HCT116 (cell line): ENCODE results near the gene RALB. TPM values are rescaled to one million over a fixed set of nuclear protein-coding genes. Genes with fewer than 3 reads are reported as not detected.

ENCODE experiments used
- ATAC-seq: fragments of 200-7000 bp; cut with Tn5 transposase; 2 replicates; pipeline ENCODE4 v1.9.1; 2020; ENCODE audit warnings: mild to moderate bottlenecking, moderate library complexity
- BruUV-seq: library from RNA; stranded (reverse); fragments of 400-500 nt; replicated peaks from 2 replicates; lab custom pipeline; 2021; lab: Mats Ljungman, UMichigan
- CTCF ChIA-PET: fragments of 300-600 bp; sonication (Branson Sonifier 250); formaldehyde crosslinking; loops from one replicate; lab custom pipeline; 2021; ENCODE audit warnings: antibody characterized with exemption; lab: Charles Lee
- POLR2A ChIA-PET: fragments of 300-600, 350-600 bp; sonication (Branson Sonifier 250); formaldehyde crosslinking; loops from one replicate; lab custom pipeline; 2021; ENCODE audit warnings: antibody characterized with exemption; lab: Charles Lee
- RAD21 ChIA-PET, 2 experiments: fragments of 300-600 bp; sonication (Branson Sonifier 250); formaldehyde crosslinking; loops; one replicate each; lab custom pipeline; 2023; ENCODE audit warnings: low total read pairs in 2 of 2; ENCODE audit not compliant: uncharacterized antibody in 2 of 2, unreplicated experiment in 2 of 2, low non-redundant PET in 1 of 2; lab: Charles Lee
- DNase-seq: peaks from one replicate; pipeline ENCODE4 v3.0.0-alpha.2; 2010; ENCODE audit warnings: low read depth, low spot score
- H2AFZ ChIP-seq: fragments of 200-600 bp; shearing (Covaris generic), sonication (generic); 2 replicates; pipeline ENCODE4 v1.6.1; 2017; ENCODE audit warnings: low read depth, mixed run types, mixed read lengths, antibody characterized with exemption, low read length; ENCODE audit not compliant: poor library complexity, severe bottlenecking
- H3K27ac ChIP-seq: 2 replicates; pipeline ENCODE4 v1.5.1; 2012; ENCODE audit warnings: low read depth, low read length
- H3K27me3 ChIP-seq: fragments of 200-600 bp; sonication (generic); 2 replicates; pipeline ENCODE4 v1.6.1; 2016; ENCODE audit warnings: mixed run types, low read length, mixed read lengths; ENCODE audit not compliant: insufficient read depth
- H3K36me3 ChIP-seq, 2 experiments: fragments of 200-500 bp in 1 of 2; fragments of 200-600 bp in 1 of 2; sonication (Bioruptor generic) in 1 of 2; sonication (generic) in 1 of 2; 2 replicates each; pipeline versions ENCODE4 v1.5.1 to v1.6.1; 2014 to 2016; ENCODE audit warnings: low read length in 2 of 2, inconsistent platforms in 1 of 2, mixed read lengths in 1 of 2, mixed run types in 1 of 2; ENCODE audit not compliant: insufficient read depth in 2 of 2, control insufficient read depth in 1 of 2
- H3K4me1 ChIP-seq, 2 experiments: fragments of 200-600 bp in 1 of 2; sonication (generic) in 1 of 2; 2 replicates each; pipeline versions ENCODE4 v1.5.1 to v1.6.1; 2012 to 2017; ENCODE audit warnings: low read length in 2 of 2, inconsistent platforms in 1 of 2, mild to moderate bottlenecking in 1 of 2, mixed read lengths in 1 of 2, mixed run types in 1 of 2, moderate library complexity in 1 of 2; ENCODE audit not compliant: insufficient read depth in 2 of 2, control insufficient read depth in 1 of 2
- H3K4me2 ChIP-seq: fragments of 200-600 bp; sonication (generic); 2 replicates; pipeline ENCODE4 v1.6.1; 2017; ENCODE audit warnings: mixed run types, low read length, mixed read lengths
- H3K4me3 ChIP-seq, 2 experiments: fragments of 200-600 bp in 1 of 2; sonication (generic) in 1 of 2; replicated peaks in 1 of 2; 2 replicates each; pipeline ENCODE4 v1.5.1; 2011 to 2016; ENCODE audit warnings: low read length in 2 of 2, control low read depth in 1 of 2, low read depth in 1 of 2, mild to moderate bottlenecking in 1 of 2, mixed read lengths in 1 of 2, mixed run types in 1 of 2
- H3K79me2 ChIP-seq: fragments of 200-600 bp; sonication (generic); 2 replicates; pipeline ENCODE4 v1.6.1; 2017; ENCODE audit warnings: mild to moderate bottlenecking, mixed run types, low read length, moderate library complexity, mixed read lengths; ENCODE audit not compliant: insufficient read depth
- H3K9ac ChIP-seq: fragments of 200-600 bp; sonication (generic); 2 replicates; pipeline ENCODE4 v1.6.1; 2016; ENCODE audit warnings: low read length, mixed read lengths
- H3K9me2 ChIP-seq: fragments of 200-600 bp; sonication (generic), shearing (Covaris generic); 2 replicates; pipeline ENCODE4 v1.6.1; 2017; ENCODE audit warnings: mixed run types, mild to moderate bottlenecking, moderate library complexity; ENCODE audit not compliant: insufficient read depth
- H3K9me3 ChIP-seq, 2 experiments: fragments of 200-500 bp in 1 of 2; fragments of 200-600 bp in 1 of 2; sonication (Bioruptor generic) in 1 of 2; sonication (generic) in 1 of 2; 2 replicates each; pipeline ENCODE4 v1.6.1; 2014 to 2017; ENCODE audit warnings: low read length in 2 of 2, mixed read lengths in 2 of 2, inconsistent platforms in 1 of 2, low read depth in 1 of 2, mild to moderate bottlenecking in 1 of 2, mixed run types in 1 of 2, moderate library complexity in 1 of 2; ENCODE audit not compliant: control insufficient read depth in 1 of 2, insufficient read depth in 1 of 2
- H4K20me1 ChIP-seq: fragments of 200-600 bp; sonication (generic), shearing (Covaris generic); 2 replicates; pipeline ENCODE4 v1.6.1; 2017; ENCODE audit warnings: mixed run types, mild to moderate bottlenecking, moderate library complexity; ENCODE audit not compliant: insufficient read depth
- ATF3 ChIP-seq: IDR thresholded peaks from 2 replicates; pipeline ENCODE4 v1.6.1; 2012
- CBX3 ChIP-seq: IDR thresholded peaks from 2 replicates; pipeline ENCODE4 v1.6.1; 2012; ENCODE audit warnings: low read depth
- CEBPB ChIP-seq: IDR thresholded peaks from 2 replicates; pipeline ENCODE4 v1.6.1; 2012; ENCODE audit warnings: low read depth
- CTCF ChIP-seq, 3 experiments: fragments of 200-600 bp in 1 of 3; sonication (generic) in 1 of 3; IDR thresholded peaks in 2 of 3; conservative IDR thresholded peaks in 1 of 3; 2 replicates each; pipeline ENCODE4 v1.5.1; 2012 to 2017; ENCODE audit warnings: low read depth in 2 of 3, low read length in 2 of 3, antibody characterized with exemption in 1 of 3, borderline replicate concordance in 1 of 3, control low read depth in 1 of 3, mild to moderate bottlenecking in 1 of 3, mixed read lengths in 1 of 3, mixed run types in 1 of 3, moderate library complexity in 1 of 3; ENCODE audit not compliant: insufficient read depth in 1 of 3
- EGR1 ChIP-seq: IDR thresholded peaks from 2 replicates; pipeline ENCODE4 v1.6.1; 2012; ENCODE audit warnings: low read depth
- EZH2 ChIP-seq: fragments of 200-600 bp; sonication (generic); IDR thresholded peaks from 2 replicates; pipeline ENCODE4 v1.6.1; 2017; ENCODE audit warnings: antibody characterized with exemption, mixed run types
- EZH2phosphoT487 ChIP-seq: fragments of 200-600 bp; IDR thresholded peaks from 2 replicates; pipeline ENCODE4 v1.6.1; 2018; ENCODE audit warnings: antibody characterized with exemption, borderline replicate concordance
- FOSL1 ChIP-seq: IDR thresholded peaks from 2 replicates; pipeline ENCODE4 v1.6.1; 2012; ENCODE audit warnings: low read depth
- JUND ChIP-seq: IDR thresholded peaks from 2 replicates; pipeline ENCODE4 v1.6.1; 2012
- MAX ChIP-seq: IDR thresholded peaks from 2 replicates; pipeline ENCODE4 v1.6.1; 2012
- POLR2A ChIP-seq: IDR thresholded peaks from 2 replicates; pipeline ENCODE4 v1.7.0; 2011; ENCODE audit warnings: borderline replicate concordance; ENCODE audit not compliant: insufficient read depth, insufficient read length; ENCODE audit errors: extremely low read depth
- RAD21 ChIP-seq: IDR thresholded peaks from 2 replicates; pipeline ENCODE4 v1.6.1; 2012; ENCODE audit warnings: low read depth, mild to moderate bottlenecking
- REST ChIP-seq: IDR thresholded peaks from 2 replicates; pipeline ENCODE4 v1.6.1; 2012; ENCODE audit warnings: low read depth
- SIN3A ChIP-seq: IDR thresholded peaks from 2 replicates; pipeline ENCODE4 v1.6.1; 2012; ENCODE audit warnings: low read depth
- SP1 ChIP-seq: IDR thresholded peaks from 2 replicates; pipeline ENCODE4 v1.6.1; 2012; ENCODE audit warnings: low read depth
- SRF ChIP-seq: IDR thresholded peaks from 2 replicates; pipeline ENCODE4 v1.6.1; 2012; ENCODE audit warnings: low read depth
- YY1 ChIP-seq: IDR thresholded peaks from 2 replicates; pipeline ENCODE4 v1.6.1; 2011; ENCODE audit warnings: low read length, low read depth, moderate library complexity, mild to moderate bottlenecking; ENCODE audit not compliant: insufficient replicate concordance; ENCODE audit errors: extremely low read depth
- ZBTB33 ChIP-seq: IDR thresholded peaks from 2 replicates; pipeline ENCODE4 v1.6.1; 2011; ENCODE audit warnings: mild to moderate bottlenecking, low read length, moderate library complexity; ENCODE audit not compliant: insufficient replicate concordance; ENCODE audit errors: extremely low read depth
- ZFX ChIP-seq: fragments of 450-650 bp; IDR thresholded peaks from 2 replicates; pipeline ENCODE4 v1.6.1; 2017
- ZNF274 ChIP-seq: fragments of 200-500 bp; sonication (Bioruptor generic); IDR thresholded peaks from 2 replicates; pipeline ENCODE4 v1.6.1; 2014; ENCODE audit warnings: mild to moderate bottlenecking, low read depth, low read length, inconsistent platforms
- intact Hi-C: fragments of 100-400 bp; cut with micrococcal nuclease; formaldehyde crosslinking; loops from 2 replicates; pipeline ENCODE4 v1.10.0; 2022
- total RNA-seq: library from RNA; stranded (reverse); gene quantifications from one replicate; pipeline ENCODE4 v1.2.1, GENCODE V29; 2021; ENCODE audit not compliant: unreplicated experiment

RALB gene
- total RNA-seq, 1 experiment from 2014 or later, result 42.8 TPM

- no peak for TF ChIP-seq REST
- TF ChIP-seq EZH2phosphoT487, result no peak
- TF ChIP-seq SP1, result no peak
- TF ChIP-seq MAX, result no peak
- TF ChIP-seq ZFX, result no peak
- no peak for TF ChIP-seq EGR1
- no peak for TF ChIP-seq SIN3A
- TF ChIP-seq ATF3, result no peak
- TF ChIP-seq EZH2, result no peak
- no peak for TF ChIP-seq CTCF (IDR thresholded peaks at IDR 0.05 in 2 of 3, conservative IDR thresholded peaks at IDR 0.05 in 1 of 3; ENCODE audit: borderline replicate concordance in 1 of 3, insufficient read depth in 1 of 3, low read depth in 2 of 3, low read length in 2 of 3)
- no peak for TF ChIP-seq JUND
- TF ChIP-seq RAD21, result no peak
- TF ChIP-seq SRF, result no peak
- TF ChIP-seq CEBPB, result no peak
- no peak for TF ChIP-seq CBX3
- TF ChIP-seq YY1, result no peak
- TF ChIP-seq FOSL1, result no peak
- no peak for TF ChIP-seq POLR2A
- TF ChIP-seq ZBTB33, result no peak
- no peak for TF ChIP-seq ZNF274
- no peak overlapping the region for H3K4me3 ChIP-seq
- ATAC-seq, result no peak
- H3K9me2 ChIP-seq, result no peaks in the 10 kb centered on the region
- H4K20me1 ChIP-seq, result no peaks in the 10 kb centered on the region
- ChIA-PET RAD21 (no interaction called here), POLR2A (no interaction called here), CTCF (no interaction called here)
- intact Hi-C loops, result no loop called here
- H3K36me3 ChIP-seq, result no peaks in the 10 kb centered on the region
- H3K79me2 ChIP-seq, result no peaks in the 10 kb centered on the region
- no peaks in the 10 kb centered on the region for H3K27me3 ChIP-seq
- H3K9me3 ChIP-seq, result no peaks in the 10 kb centered on the region
- H3K9ac ChIP-seq, result no peak overlapping the region
- BruUV-seq, result no TSS peak
- no peak for DNase-seq
- peaks cover 0 to 6% of the 10 kb centered on the region in 2 experiments; a peak in 1 of 4 replicates for H3K4me1 ChIP-seq
- no peak overlapping the region for H2AFZ ChIP-seq
- H3K27ac ChIP-seq, result no peak overlapping the region
- no peak overlapping the region for H3K4me2 ChIP-seq
Measured at GRCh38 chr2:120308038-120308910, 55.6 kb downstream of the RALB start.
